ENCODE measurements around the gene UTF1.

Gene UTF1

GRCh38 chr10:133273534-133274143 lies 43.6 kb downstream of the UTF1 start:
- Histone ChIP-seq H4K20me1 (ENCODE audit: insufficient read depth, low read length) (peaks cover 6% of the 10 kb centered on the region), H3K4me3 (ENCODE audit: low read length) (peak overlapping the region; percentile 39; the same call in 1 of the 2 replicates), H3K27me3 (ENCODE audit: low read depth, low read length) (no peaks in the 10 kb centered on the region), H3K79me2 (ENCODE audit: low read length) (peaks cover 25% of the 10 kb centered on the region), H3K4me2 (ENCODE audit: low read length) (peak overlapping the region; percentile 36), H3K4me1 (ENCODE audit: low read length) (peaks cover 13% of the 10 kb centered on the region), H3K27ac (ENCODE audit: low read length) (no peak overlapping the region), H3K9ac (ENCODE audit: low read length) (no peak overlapping the region; the same call in 1 of the 2 replicates), H3K9me3 (ENCODE audit: insufficient read depth, low read length) (no peaks in the 10 kb centered on the region), H3K36me3 (replicated peaks; ENCODE audit: low read depth, low read length) (peaks cover 21% of the 10 kb centered on the region), H2AFZ (ENCODE audit: low read depth, low read length) (no peak overlapping the region)
- TF ChIP-seq CTCF (IDR thresholded peaks at IDR 0.05; ENCODE audit: low read depth, low read length) (no peak), EZH2phosphoT487 (IDR thresholded peaks at IDR 0.05; ENCODE audit: low read depth) (no peak)

GRCh38 chr10:133274751-133275683 lies 45.0 kb downstream of the UTF1 start:
- Histone ChIP-seq H3K9me3 (ENCODE audit: insufficient read depth, low read length) (no peaks in the 10 kb centered on the region), H3K4me2 (ENCODE audit: low read length) (peak overlapping the region; percentile 99), H4K20me1 (ENCODE audit: insufficient read depth, low read length) (peaks cover 6% of the 10 kb centered on the region), H3K9ac (ENCODE audit: low read length) (peak overlapping the region; percentile 99), H3K27ac (ENCODE audit: low read length) (peak overlapping the region; percentile 93), H2AFZ (ENCODE audit: low read depth, low read length) (no peak overlapping the region), H3K4me1 (ENCODE audit: low read length) (peaks cover 13% of the 10 kb centered on the region), H3K79me2 (ENCODE audit: low read length) (peaks cover 25% of the 10 kb centered on the region), H3K36me3 (replicated peaks; ENCODE audit: low read depth, low read length) (peaks cover 21% of the 10 kb centered on the region), H3K27me3 (ENCODE audit: low read depth, low read length) (no peaks in the 10 kb centered on the region), H3K4me3 (ENCODE audit: low read length) (peak overlapping the region; percentile 100)
- TF ChIP-seq CTCF (IDR thresholded peaks at IDR 0.05; ENCODE audit: low read depth, low read length) (no peak), EZH2phosphoT487 (IDR thresholded peaks at IDR 0.05; ENCODE audit: low read depth) (no peak)

- H3K9me3 ChIP-seq (ENCODE audit: insufficient read depth, low read length), result no peaks in the 10 kb centered on the region
- H3K4me1 ChIP-seq (ENCODE audit: low read length), result peaks cover 13% of the 10 kb centered on the region
- H3K27ac ChIP-seq (ENCODE audit: low read length), result peak overlapping the region; percentile 93
- TF ChIP-seq CTCF (IDR thresholded peaks at IDR 0.05; ENCODE audit: low read depth, low read length) (peak; percentile 40), EZH2phosphoT487 (IDR thresholded peaks at IDR 0.05; ENCODE audit: low read depth) (no peak)
- peak overlapping the region; percentile 99 for H3K9ac ChIP-seq (ENCODE audit: low read length)
- H3K4me3 ChIP-seq (ENCODE audit: low read length), result peak overlapping the region; percentile 100
- peaks cover 6% of the 10 kb centered on the region for H4K20me1 ChIP-seq (ENCODE audit: insufficient read depth, low read length)
- peaks cover 19% of the 10 kb centered on the region for H3K36me3 ChIP-seq (replicated peaks; ENCODE audit: low read depth, low read length)
- H3K27me3 ChIP-seq (ENCODE audit: low read depth, low read length), result no peaks in the 10 kb centered on the region
- H3K4me2 ChIP-seq (ENCODE audit: low read length), result peak overlapping the region; percentile 99
- peaks cover 25% of the 10 kb centered on the region for H3K79me2 ChIP-seq (ENCODE audit: low read length)
- H2AFZ ChIP-seq (ENCODE audit: low read depth, low read length), result no peak overlapping the region
Observed at GRCh38 chr10:133275684-133276092, 45.7 kb downstream of the UTF1 start.

GRCh38 chr10:133276100-133276434 lies 46.0 kb downstream of the UTF1 start:
- no peaks in the 10 kb centered on the region for H3K27me3 ChIP-seq (ENCODE audit: low read depth, low read length)
- H3K36me3 ChIP-seq (replicated peaks; ENCODE audit: low read depth, low read length), result peaks cover 19% of the 10 kb centered on the region
- peak overlapping the region; percentile 93 for H3K27ac ChIP-seq (ENCODE audit: low read length)
- no peaks in the 10 kb centered on the region for H3K9me3 ChIP-seq (ENCODE audit: insufficient read depth, low read length)
- H3K4me2 ChIP-seq (ENCODE audit: low read length), result peak overlapping the region; percentile 99
- peak overlapping the region; percentile 100 for H3K4me3 ChIP-seq (ENCODE audit: low read length)
- H3K9ac ChIP-seq (ENCODE audit: low read length), result peak overlapping the region; percentile 99
- H3K4me1 ChIP-seq (ENCODE audit: low read length), result peaks cover 13% of the 10 kb centered on the region
- peaks cover 6% of the 10 kb centered on the region for H4K20me1 ChIP-seq (ENCODE audit: insufficient read depth, low read length)
- no peak overlapping the region for H2AFZ ChIP-seq (ENCODE audit: low read depth, low read length)
- TF ChIP-seq EZH2phosphoT487 (IDR thresholded peaks at IDR 0.05; ENCODE audit: low read depth) (no peak), CTCF (IDR thresholded peaks at IDR 0.05; ENCODE audit: low read depth, low read length) (no peak)
- H3K79me2 ChIP-seq (ENCODE audit: low read length), result peaks cover 25% of the 10 kb centered on the region
